Peyer's patch (tissue), 4 donors: ENCODE measurements around the gene PTPN4.

Experiments
- POLR2A ChIP-seq, 2 donors: fragments of 450-650 bp; IDR thresholded peaks; one replicate each; pipeline ENCODE4 v1.5.1; 2017; ENCODE audit warnings: antibody characterized with exemption in 2 of 2, mild to moderate bottlenecking in 2 of 2, moderate library complexity in 2 of 2
- TF ChIP-seq, protein P1 (sequence below), 6 experiments: fragments of 450-650 bp in 4 of 6; fragments of 200-600 bp in 2 of 6; sonication (generic) in 1 of 6; IDR thresholded peaks; one replicate each; pipeline ENCODE4 v1.5.1; 2017 to 2019; ENCODE audit warnings: antibody characterized with exemption in 6 of 6, mild to moderate bottlenecking in 3 of 6, moderate library complexity in 1 of 6

DNA sequence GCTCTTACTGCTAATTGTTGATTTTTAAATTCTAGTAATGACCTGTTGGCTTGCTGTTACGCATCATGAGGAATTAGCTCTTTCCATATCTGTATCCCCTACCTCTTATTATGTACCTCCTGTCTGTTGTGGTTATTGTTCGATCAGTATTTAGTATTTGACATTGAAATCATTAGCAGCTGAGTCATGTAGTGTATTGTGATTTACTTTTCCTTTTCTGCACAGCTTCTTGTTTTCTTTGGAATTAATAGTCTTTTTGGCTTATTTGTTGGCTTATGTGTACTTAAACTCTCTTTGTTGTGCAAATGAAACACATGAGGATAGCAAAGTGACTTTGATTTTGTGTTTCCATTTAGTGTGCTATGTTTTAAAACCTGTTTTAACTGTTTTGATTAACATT, 257.5 kb downstream of the PTPN4 start:
- TF ChIP-seq POLR2A (IDR thresholded peaks at IDR 0.05): no peak
- TF ChIP-seq, protein P1, sequence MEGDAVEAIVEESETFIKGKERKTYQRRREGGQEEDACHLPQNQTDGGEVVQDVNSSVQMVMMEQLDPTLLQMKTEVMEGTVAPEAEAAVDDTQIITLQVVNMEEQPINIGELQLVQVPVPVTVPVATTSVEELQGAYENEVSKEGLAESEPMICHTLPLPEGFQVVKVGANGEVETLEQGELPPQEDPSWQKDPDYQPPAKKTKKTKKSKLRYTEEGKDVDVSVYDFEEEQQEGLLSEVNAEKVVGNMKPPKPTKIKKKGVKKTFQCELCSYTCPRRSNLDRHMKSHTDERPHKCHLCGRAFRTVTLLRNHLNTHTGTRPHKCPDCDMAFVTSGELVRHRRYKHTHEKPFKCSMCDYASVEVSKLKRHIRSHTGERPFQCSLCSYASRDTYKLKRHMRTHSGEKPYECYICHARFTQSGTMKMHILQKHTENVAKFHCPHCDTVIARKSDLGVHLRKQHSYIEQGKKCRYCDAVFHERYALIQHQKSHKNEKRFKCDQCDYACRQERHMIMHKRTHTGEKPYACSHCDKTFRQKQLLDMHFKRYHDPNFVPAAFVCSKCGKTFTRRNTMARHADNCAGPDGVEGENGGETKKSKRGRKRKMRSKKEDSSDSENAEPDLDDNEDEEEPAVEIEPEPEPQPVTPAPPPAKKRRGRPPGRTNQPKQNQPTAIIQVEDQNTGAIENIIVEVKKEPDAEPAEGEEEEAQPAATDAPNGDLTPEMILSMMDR (IDR thresholded peaks at IDR 0.05): no peak
